ENCODE data around the gene CSF3R.

The CSF3R gene

DNA sequence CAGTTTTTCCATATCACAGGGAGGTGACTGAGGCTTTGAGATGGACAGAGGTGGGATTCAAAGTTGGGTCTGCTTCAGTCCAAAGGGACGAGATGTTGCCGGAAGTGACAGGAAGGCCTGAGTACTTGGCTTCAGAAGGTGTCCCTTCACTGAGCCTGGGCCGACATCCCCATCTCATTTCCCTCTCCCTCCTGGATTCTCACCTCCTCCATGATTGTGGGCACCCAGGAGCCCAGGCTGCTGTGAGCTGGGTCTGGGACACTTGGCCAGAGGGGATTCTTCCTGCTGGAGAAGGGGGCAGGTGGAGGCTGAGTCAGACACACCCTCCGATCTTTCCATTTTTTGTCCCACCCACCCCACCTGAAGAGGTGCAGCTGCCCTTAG, 15.7 kb downstream of the CSF3R start:
- TF ChIP-seq FOXP2 (optimal IDR thresholded peaks at IDR 0.05; ENCODE audit: borderline replicate concordance, extremely low read depth, extremely low read length, insufficient read depth): no peak
- TF ChIP-seq, protein P1, sequence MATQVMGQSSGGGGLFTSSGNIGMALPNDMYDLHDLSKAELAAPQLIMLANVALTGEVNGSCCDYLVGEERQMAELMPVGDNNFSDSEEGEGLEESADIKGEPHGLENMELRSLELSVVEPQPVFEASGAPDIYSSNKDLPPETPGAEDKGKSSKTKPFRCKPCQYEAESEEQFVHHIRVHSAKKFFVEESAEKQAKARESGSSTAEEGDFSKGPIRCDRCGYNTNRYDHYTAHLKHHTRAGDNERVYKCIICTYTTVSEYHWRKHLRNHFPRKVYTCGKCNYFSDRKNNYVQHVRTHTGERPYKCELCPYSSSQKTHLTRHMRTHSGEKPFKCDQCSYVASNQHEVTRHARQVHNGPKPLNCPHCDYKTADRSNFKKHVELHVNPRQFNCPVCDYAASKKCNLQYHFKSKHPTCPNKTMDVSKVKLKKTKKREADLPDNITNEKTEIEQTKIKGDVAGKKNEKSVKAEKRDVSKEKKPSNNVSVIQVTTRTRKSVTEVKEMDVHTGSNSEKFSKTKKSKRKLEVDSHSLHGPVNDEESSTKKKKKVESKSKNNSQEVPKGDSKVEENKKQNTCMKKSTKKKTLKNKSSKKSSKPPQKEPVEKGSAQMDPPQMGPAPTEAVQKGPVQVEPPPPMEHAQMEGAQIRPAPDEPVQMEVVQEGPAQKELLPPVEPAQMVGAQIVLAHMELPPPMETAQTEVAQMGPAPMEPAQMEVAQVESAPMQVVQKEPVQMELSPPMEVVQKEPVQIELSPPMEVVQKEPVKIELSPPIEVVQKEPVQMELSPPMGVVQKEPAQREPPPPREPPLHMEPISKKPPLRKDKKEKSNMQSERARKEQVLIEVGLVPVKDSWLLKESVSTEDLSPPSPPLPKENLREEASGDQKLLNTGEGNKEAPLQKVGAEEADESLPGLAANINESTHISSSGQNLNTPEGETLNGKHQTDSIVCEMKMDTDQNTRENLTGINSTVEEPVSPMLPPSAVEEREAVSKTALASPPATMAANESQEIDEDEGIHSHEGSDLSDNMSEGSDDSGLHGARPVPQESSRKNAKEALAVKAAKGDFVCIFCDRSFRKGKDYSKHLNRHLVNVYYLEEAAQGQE (IDR thresholded peaks at IDR 0.05; ENCODE audit: insufficient read depth in 1 of 2, low read depth in 2 of 2, low read length in 2 of 2): no peak

- TF ChIP-seq SIN3A (IDR thresholded peaks at IDR 0.05; ENCODE audit: borderline replicate concordance, insufficient read depth, low read length) (no peak), POLR2AphosphoS5 (IDR thresholded peaks at IDR 0.05; ENCODE audit: low read depth, low read length) (no peak), FOXP2 (optimal IDR thresholded peaks at IDR 0.05; ENCODE audit: borderline replicate concordance, extremely low read depth, extremely low read length, insufficient read depth) (no peak), TAF1 (IDR thresholded peaks at IDR 0.05; ENCODE audit: borderline replicate concordance, insufficient read depth, low read length) (no peak)
- TF ChIP-seq, protein P1 (IDR thresholded peaks at IDR 0.05; ENCODE audit: insufficient read depth in 1 of 2, low read depth in 2 of 2, low read length in 2 of 2): no peak
These were observed 16.2 kb downstream of the CSF3R start for GRCh38 chr1:36466370-36467026.

- no peak for TF ChIP-seq TAF1 (IDR thresholded peaks at IDR 0.05; ENCODE audit: borderline replicate concordance, insufficient read depth, low read length)
These were observed 16.9 kb downstream of the CSF3R start for GRCh38 chr1:36465731-36466369.

- no peak for TF ChIP-seq POLR2AphosphoS5 (IDR thresholded peaks at IDR 0.05; ENCODE audit: low read depth, low read length)
- no peak for TF ChIP-seq SIN3A (IDR thresholded peaks at IDR 0.05; ENCODE audit: borderline replicate concordance, insufficient read depth, low read length)
- TF ChIP-seq FOXP2 (optimal IDR thresholded peaks at IDR 0.05; ENCODE audit: borderline replicate concordance, extremely low read depth, extremely low read length, insufficient read depth): no peak
- TF ChIP-seq, protein P1 (IDR thresholded peaks at IDR 0.05; ENCODE audit: insufficient read depth in 1 of 2, low read depth in 2 of 2, low read length in 2 of 2): no peak
- TF ChIP-seq TAF1 (IDR thresholded peaks at IDR 0.05; ENCODE audit: borderline replicate concordance, insufficient read depth, low read length): no peak; the same call in 1 of the 2 replicates
These were observed 17.9 kb downstream of the CSF3R start for GRCh38 chr1:36464605-36465393.

GRCh38 chr1:36463803-36464604, 18.7 kb downstream of the CSF3R start, which contains the start of gene MRPS15:
TSS of gene MRPS15 (minus strand) at chr1:36464384. CDS start at chr1:36464275, 109 bp downstream.
- TF ChIP-seq FOXP2 (optimal IDR thresholded peaks at IDR 0.05; ENCODE audit: borderline replicate concordance, extremely low read depth, extremely low read length, insufficient read depth) (peak; percentile 85), SIN3A (IDR thresholded peaks at IDR 0.05; ENCODE audit: borderline replicate concordance, insufficient read depth, low read length) (peak; percentile 32; the same call in 1 of the 2 replicates), TAF1 (IDR thresholded peaks at IDR 0.05; ENCODE audit: borderline replicate concordance, insufficient read depth, low read length) (peak; percentile 82; the same call in 1 of the 2 replicates), POLR2AphosphoS5 (IDR thresholded peaks at IDR 0.05; ENCODE audit: low read depth, low read length) (peak; percentile 91)
- TF ChIP-seq, protein P1 (IDR thresholded peaks at IDR 0.05; ENCODE audit: insufficient read depth in 1 of 2, low read depth in 2 of 2, low read length in 2 of 2): peak; percentile 35 to 48; a peak in 2 of 4 replicates
